CD4-positive, alpha-beta T cell (primary cell): ENCODE results near the gene UGGT1. TPM values are rescaled to one million over a fixed set of nuclear protein-coding genes. Genes with fewer than 3 reads are reported as not detected.

ENCODE experiments used
- ATAC-seq: fragments of 200-7000 bp; cut with Tn5 transposase; one replicate; pipeline ENCODE4 v1.10.0; 2022; ENCODE audit warnings: mild to moderate bottlenecking; ENCODE audit not compliant: poor library complexity
- CTCF ChIA-PET: fragments of 350-600 bp; sonication (Branson Sonifier 250); formaldehyde crosslinking; loops from one replicate; lab custom pipeline; 2021; ENCODE audit warnings: antibody characterized with exemption, inconsistent platforms; lab: Charles Lee
- POLR2A ChIA-PET: fragments of 350-600 bp; sonication (Branson Sonifier 250); formaldehyde crosslinking; loops from one replicate; lab custom pipeline; 2021; ENCODE audit warnings: antibody characterized with exemption, inconsistent platforms; lab: Charles Lee
- DNase-seq, 14 experiments: peaks; one replicate each; pipeline ENCODE4 v3.0.0-alpha.2; 2013 to 2020; ENCODE audit warnings: mixed read lengths in 2 of 14
- H3K27ac ChIP-seq, 2 donors: one replicate each; pipeline versions ENCODE4 v1.5.1 to v1.7.0; 2013; ENCODE audit warnings: low read length in 2 of 2, low read depth in 1 of 2, mild to moderate bottlenecking in 1 of 2
- H3K27me3 ChIP-seq, 2 experiments: 1 replicate in 1 of 2; 2 replicates in 1 of 2; pipeline versions ENCODE4 v1.6.1 to v1.7.0; 2013; ENCODE audit warnings: low read length in 2 of 2, control low read depth in 1 of 2, mild to moderate bottlenecking in 1 of 2, moderate library complexity in 1 of 2; ENCODE audit not compliant: insufficient read depth in 2 of 2, control insufficient read depth in 1 of 2
- H3K36me3 ChIP-seq: one replicate; pipeline ENCODE4 v1.6.1; 2013; ENCODE audit warnings: low read length, control low read depth; ENCODE audit not compliant: insufficient read depth
- H3K4me1 ChIP-seq: one replicate; pipeline ENCODE4 v1.6.1; 2013; ENCODE audit warnings: low read length, control low read depth; ENCODE audit not compliant: insufficient read depth
- H3K4me3 ChIP-seq: one replicate; pipeline ENCODE4 v1.5.1; 2013; ENCODE audit warnings: mild to moderate bottlenecking, low read length, moderate library complexity
- H3K9me3 ChIP-seq, 2 experiments: 1 replicate in 1 of 2; 2 replicates in 1 of 2; pipeline versions ENCODE4 v1.6.1 to v1.7.0; 2013; ENCODE audit warnings: low read length in 2 of 2, mild to moderate bottlenecking in 2 of 2, control low read depth in 1 of 2, moderate library complexity in 1 of 2; ENCODE audit not compliant: control insufficient read depth in 1 of 2, insufficient read depth in 1 of 2
- H3K27ac Mint-ChIP-seq: one replicate; pipeline ENCODE4 v1.8.0; 2020; ENCODE audit warnings: mixed read lengths
- H3K27me3 Mint-ChIP-seq: one replicate; pipeline ENCODE4 v1.8.0; 2021; ENCODE audit warnings: mixed read lengths
- H3K36me3 Mint-ChIP-seq: one replicate; pipeline ENCODE4 v1.8.0; 2021; ENCODE audit warnings: low read depth, mixed read lengths
- H3K4me1 Mint-ChIP-seq: one replicate; pipeline ENCODE4 v1.8.0; 2021; ENCODE audit warnings: low read depth, mixed read lengths
- H3K4me3 Mint-ChIP-seq: one replicate; pipeline ENCODE4 v1.8.0; 2020; ENCODE audit warnings: mild to moderate bottlenecking, mixed read lengths
- H3K9me3 Mint-ChIP-seq: one replicate; pipeline ENCODE4 v1.8.0; 2020; ENCODE audit warnings: mixed read lengths
- CTCF ChIP-seq: fragments of 200-600 bp; IDR thresholded peaks from one replicate; pipeline ENCODE4 v1.8.0; 2022; ENCODE audit warnings: antibody characterized with exemption, mild to moderate bottlenecking
- intact Hi-C, 2 experiments: fragments of 100-400 bp; cut with DNase I in 1 of 2; cut with micrococcal nuclease in 1 of 2; formaldehyde crosslinking; loops; one replicate each; pipeline versions ENCODE4 v1.15.1 to v1.9.0; 2023 to 2025; cut with DNase I, micrococcal nuclease
- total RNA-seq, 174 experiments: library from RNA in 2 of 174; stranded (reverse) in 2 of 174; gene quantifications; one replicate each; pipeline ENCODE4 v1.2.3 and lab custom pipeline; 2021 to 2026

The UGGT1 gene
- total RNA-seq, 2 experiments from 2014 or later, result 23.5 to 28.4 TPM

DNA sequence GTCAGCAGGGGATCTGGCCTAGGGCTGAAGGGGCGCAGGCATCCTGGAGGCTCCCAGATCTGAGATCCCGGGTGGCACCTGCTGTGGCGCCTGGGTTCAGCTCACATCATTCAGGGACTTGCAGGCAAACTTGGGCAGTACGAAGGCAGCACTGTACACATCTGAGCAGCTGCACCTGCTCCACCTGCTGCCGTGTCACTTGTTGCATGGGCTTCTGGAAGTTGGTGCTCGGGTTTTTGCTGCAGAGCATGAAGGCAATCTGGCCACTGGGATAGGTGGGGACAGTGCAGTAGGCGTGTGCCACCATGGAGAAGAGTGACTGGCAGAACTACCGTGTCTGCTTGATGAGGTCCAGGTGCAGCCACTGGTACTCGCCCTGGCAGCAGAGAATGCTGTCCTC lies 48.6 kb downstream of the UGGT1 start:
- peaks cover 71% of the 10 kb centered on the region for H3K36me3 Mint-ChIP-seq
- intact Hi-C loops, result no loop called here

GRCh38 chr2:128145651-128146050 lies 54.7 kb downstream of the UGGT1 start:
- intact Hi-C loops, result no loop called here
- ChIA-PET POLR2A (no interaction called here), CTCF (no interaction called here)
- no peak overlapping the region for H3K4me3 ChIP-seq
- ATAC-seq, result no peak
- H3K27me3 ChIP-seq, result no peaks in the 10 kb centered on the region
- H3K9me3 ChIP-seq, result no peaks in the 10 kb centered on the region
- no peaks in the 10 kb centered on the region for H3K4me1 Mint-ChIP-seq
- no peak overlapping the region for H3K27ac ChIP-seq
- H3K27ac Mint-ChIP-seq, result no peak overlapping the region
- peaks cover 66% of the 10 kb centered on the region for H3K36me3 ChIP-seq
- H3K4me3 Mint-ChIP-seq, result no peak overlapping the region
- DNase-seq, result no peak
- H3K27me3 Mint-ChIP-seq, result no peaks in the 10 kb centered on the region
- TF ChIP-seq CTCF, result no peak
- peaks cover 65% of the 10 kb centered on the region for H3K36me3 Mint-ChIP-seq
- no peaks in the 10 kb centered on the region for H3K4me1 ChIP-seq
- H3K9me3 Mint-ChIP-seq, result no peaks in the 10 kb centered on the region

More for the DNA sequence above, 48.6 kb downstream of the UGGT1 start:
- Histone ChIP-seq H3K4me1 (no peaks in the 10 kb centered on the region), H3K27ac (no peak overlapping the region), H3K36me3 (peaks cover 81% of the 10 kb centered on the region), H3K4me3 (no peak overlapping the region), H3K9me3 (no peaks in the 10 kb centered on the region), H3K27me3 (no peaks in the 10 kb centered on the region)
- TF ChIP-seq CTCF, result no peak
- no peak for DNase-seq
- ATAC-seq, result no peak
- no peaks in the 10 kb centered on the region for H3K4me1 Mint-ChIP-seq
- CTCF ChIA-PET, result interaction anchor here (1.0 kb wide), 1 partner anchor 15 kb away, joined by 3 read pairs; no protein-coding TSS in a partner anchor
- no peaks in the 10 kb centered on the region for H3K27me3 Mint-ChIP-seq
- no peaks in the 10 kb centered on the region for H3K9me3 Mint-ChIP-seq
- POLR2A ChIA-PET, result no interaction called here
- H3K27ac Mint-ChIP-seq, result no peak overlapping the region
- no peak overlapping the region for H3K4me3 Mint-ChIP-seq

GRCh38 chr2:128153786-128154185 lies 62.8 kb downstream of the UGGT1 start:
- no peak for TF ChIP-seq CTCF
- no peak for ATAC-seq
- intact Hi-C loops, result no loop called here
- Mint-ChIP-seq H3K27ac (no peak overlapping the region), H3K4me3 (no peak overlapping the region), H3K27me3 (no peaks in the 10 kb centered on the region), H3K36me3 (peaks cover 87% of the 10 kb centered on the region), H3K4me1 (no peaks in the 10 kb centered on the region), H3K9me3 (no peaks in the 10 kb centered on the region)
- no peaks in the 10 kb centered on the region for H3K9me3 ChIP-seq
- POLR2A ChIA-PET, result no interaction called here
- H3K4me1 ChIP-seq, result no peaks in the 10 kb centered on the region
- H3K27ac ChIP-seq, result no peak overlapping the region
- DNase-seq, result no peak
- CTCF ChIA-PET, result no interaction called here
- H3K27me3 ChIP-seq, result no peaks in the 10 kb centered on the region
- H3K36me3 ChIP-seq, result peaks cover 74% of the 10 kb centered on the region
- H3K4me3 ChIP-seq, result no peak overlapping the region
